ENCODE data around the gene CCDC137. TPM values are rescaled to one million over a fixed set of nuclear protein-coding genes. Genes with fewer than 3 reads are reported as not detected.
A peak's percentile ranks its signal among the peaks of the same experiment; 100 is the strongest.

Gene CCDC137
- total RNA-seq, 1 donor from 2014 or later: 11.9 TPM

- no peak for DNase-seq (ENCODE audit: low spot score)
These were observed 16.1 kb downstream of the CCDC137 start for GRCh38 chr17:81682565-81683207.

GRCh38 chr17:81683208-81683583 lies 16.7 kb downstream of the CCDC137 start:
- DNase-seq (ENCODE audit: low spot score): no peak

GRCh38 chr17:81683584-81684441 lies 17.3 kb downstream of the CCDC137 start, which contains the start of the genes ARL16 and HGS:
TSS of gene ARL16 (minus strand) at chr17:81683797. CDS start at chr17:81683753, 44 bp downstream.
TSS of gene HGS (plus strand) at chr17:81684011. CDS start at chr17:81684067, 56 bp downstream.
- DNase-seq (ENCODE audit: low spot score): peak; percentile 99

- no peak for DNase-seq (ENCODE audit: low spot score)
These were observed 17.9 kb downstream of the CCDC137 start for GRCh38 chr17:81684442-81684911.

GRCh38 chr17:81685108-81685507 lies 18.6 kb downstream of the CCDC137 start:
- no peak for DNase-seq (ENCODE audit: low spot score)

- no peak for DNase-seq (ENCODE audit: low spot score)
These were observed 20.1 kb downstream of the CCDC137 start for GRCh38 chr17:81686614-81687013.

- no peak for DNase-seq (ENCODE audit: low spot score)
These were observed 21.4 kb downstream of the CCDC137 start for GRCh38 chr17:81687770-81688541.

GRCh38 chr17:81688616-81689015 lies 22.1 kb downstream of the CCDC137 start:
- no peak for DNase-seq (ENCODE audit: low spot score)

GRCh38 chr17:81690066-81690465 lies 23.5 kb downstream of the CCDC137 start:
- no peak for DNase-seq (ENCODE audit: low spot score)

- no peak for DNase-seq (ENCODE audit: low spot score)
These were observed 24.0 kb downstream of the CCDC137 start for GRCh38 chr17:81690549-81690948.

GRCh38 chr17:81691196-81691595 lies 24.7 kb downstream of the CCDC137 start:
- DNase-seq (ENCODE audit: low spot score): no peak

- no peak for DNase-seq (ENCODE audit: low spot score)
These were observed 25.1 kb downstream of the CCDC137 start for GRCh38 chr17:81691608-81692007.

GRCh38 chr17:81693509-81694210 lies 27.1 kb downstream of the CCDC137 start:
- DNase-seq (ENCODE audit: low spot score): no peak

GRCh38 chr17:81694810-81695209 lies 28.3 kb downstream of the CCDC137 start:
- DNase-seq (ENCODE audit: low spot score): no peak

GRCh38 chr17:81695211-81695610 lies 28.7 kb downstream of the CCDC137 start:
- no peak for DNase-seq (ENCODE audit: low spot score)

- no peak for DNase-seq (ENCODE audit: low spot score)
These were observed 29.3 kb downstream of the CCDC137 start for GRCh38 chr17:81695801-81696200.

GRCh38 chr17:81696218-81696941 lies 29.8 kb downstream of the CCDC137 start:
- no peak for DNase-seq (ENCODE audit: low spot score)

GRCh38 chr17:81697261-81698044 lies 30.9 kb downstream of the CCDC137 start:
- no peak for DNase-seq (ENCODE audit: low spot score)
